WERI-Rb-1 (cell line): ENCODE results near the gene SH2D5.

Experiments used
- DNase-seq: peaks from one replicate; pipeline ENCODE4 v3.0.0-alpha.2; 2020
- H3K27ac ChIP-seq: fragments of 250-450 bp; sonication (Bioruptor Pico); 2 replicates; pipeline ENCODE4 v1.5.1; 2020; ENCODE audit warnings: mild to moderate bottlenecking, moderate library complexity
- H3K27me3 ChIP-seq: fragments of 250-450 bp; sonication (Bioruptor Pico); 2 replicates; pipeline ENCODE4 v1.5.1; 2021; ENCODE audit warnings: mild to moderate bottlenecking, low read depth, moderate library complexity; ENCODE audit not compliant: insufficient read depth, severe bottlenecking
- H3K36me3 ChIP-seq: fragments of 250-450 bp; sonication (Bioruptor Pico); 2 replicates; pipeline ENCODE4 v1.5.1; 2020; ENCODE audit warnings: mild to moderate bottlenecking, moderate library complexity
- H3K4me3 ChIP-seq: 2 replicates; pipeline ENCODE4 v1.5.1; 2011; ENCODE audit warnings: low read depth, mild to moderate bottlenecking, control low read depth, low read length
- H3K9me3 ChIP-seq: fragments of 250-450 bp; sonication (Bioruptor Pico); 2 replicates; pipeline ENCODE4 v1.5.1; 2021; ENCODE audit warnings: mild to moderate bottlenecking, moderate library complexity; ENCODE audit not compliant: severe bottlenecking
- TF ChIP-seq, protein P1 (sequence below): IDR thresholded peaks from 2 replicates; pipeline ENCODE4 v1.5.1; 2011; ENCODE audit warnings: low read depth, mild to moderate bottlenecking, control low read depth, inconsistent platforms, low read length

Gene SH2D5

DNA sequence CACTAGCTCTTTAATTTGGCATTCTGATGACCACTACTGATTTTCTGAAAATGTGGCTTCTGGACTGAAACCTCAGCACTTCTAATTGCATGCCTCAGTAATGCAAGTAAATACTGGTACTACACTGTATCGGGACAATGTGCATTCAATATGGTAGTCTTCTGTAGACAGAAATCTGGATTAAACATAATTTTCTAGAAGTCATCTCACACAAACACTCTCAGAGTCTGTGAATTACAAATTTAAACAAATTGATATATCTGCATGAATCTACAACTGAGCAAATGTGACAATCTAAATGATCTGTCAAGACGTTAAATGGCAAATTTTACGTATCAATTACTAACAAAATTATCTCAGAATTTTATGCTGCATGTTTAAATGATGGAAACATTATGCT lies 30.9 kb upstream of the SH2D5 start:
- TF ChIP-seq, protein P1, sequence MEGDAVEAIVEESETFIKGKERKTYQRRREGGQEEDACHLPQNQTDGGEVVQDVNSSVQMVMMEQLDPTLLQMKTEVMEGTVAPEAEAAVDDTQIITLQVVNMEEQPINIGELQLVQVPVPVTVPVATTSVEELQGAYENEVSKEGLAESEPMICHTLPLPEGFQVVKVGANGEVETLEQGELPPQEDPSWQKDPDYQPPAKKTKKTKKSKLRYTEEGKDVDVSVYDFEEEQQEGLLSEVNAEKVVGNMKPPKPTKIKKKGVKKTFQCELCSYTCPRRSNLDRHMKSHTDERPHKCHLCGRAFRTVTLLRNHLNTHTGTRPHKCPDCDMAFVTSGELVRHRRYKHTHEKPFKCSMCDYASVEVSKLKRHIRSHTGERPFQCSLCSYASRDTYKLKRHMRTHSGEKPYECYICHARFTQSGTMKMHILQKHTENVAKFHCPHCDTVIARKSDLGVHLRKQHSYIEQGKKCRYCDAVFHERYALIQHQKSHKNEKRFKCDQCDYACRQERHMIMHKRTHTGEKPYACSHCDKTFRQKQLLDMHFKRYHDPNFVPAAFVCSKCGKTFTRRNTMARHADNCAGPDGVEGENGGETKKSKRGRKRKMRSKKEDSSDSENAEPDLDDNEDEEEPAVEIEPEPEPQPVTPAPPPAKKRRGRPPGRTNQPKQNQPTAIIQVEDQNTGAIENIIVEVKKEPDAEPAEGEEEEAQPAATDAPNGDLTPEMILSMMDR = no peak
- H3K4me3 ChIP-seq = no peak overlapping the region
- H3K36me3 ChIP-seq = peaks cover 96% of the 10 kb centered on the region
- DNase-seq = no peak
- H3K27ac ChIP-seq = no peak overlapping the region
- no peaks in the 10 kb centered on the region for H3K9me3 ChIP-seq
- H3K27me3 ChIP-seq = no peaks in the 10 kb centered on the region

DNA sequence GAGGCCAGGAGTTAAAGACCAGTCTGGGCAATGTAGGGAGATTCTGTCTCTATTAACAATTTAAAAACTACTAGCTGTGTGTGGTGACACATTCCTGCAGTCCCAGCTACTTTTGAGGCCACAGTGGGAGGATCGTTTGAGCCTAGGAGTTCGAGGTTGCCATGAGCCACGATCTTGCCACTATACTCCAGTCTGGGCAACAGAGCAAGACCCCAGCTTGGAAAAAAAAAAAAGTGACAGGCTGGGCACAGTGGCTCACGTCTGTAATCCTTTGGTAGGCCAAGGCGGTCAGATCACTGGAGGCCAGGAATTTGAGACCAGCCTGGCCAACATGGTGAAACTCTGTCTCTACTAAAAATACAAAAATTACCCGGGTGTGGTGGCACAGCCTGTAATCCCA lies 27.8 kb upstream of the SH2D5 start:
- TF ChIP-seq, protein P1 = no peak
- Histone ChIP-seq H3K27me3 (no peaks in the 10 kb centered on the region), H3K9me3 (no peaks in the 10 kb centered on the region), H3K36me3 (peaks cover 97% of the 10 kb centered on the region), H3K27ac (no peak overlapping the region), H3K4me3 (no peak overlapping the region)
- no peak for DNase-seq

DNA sequence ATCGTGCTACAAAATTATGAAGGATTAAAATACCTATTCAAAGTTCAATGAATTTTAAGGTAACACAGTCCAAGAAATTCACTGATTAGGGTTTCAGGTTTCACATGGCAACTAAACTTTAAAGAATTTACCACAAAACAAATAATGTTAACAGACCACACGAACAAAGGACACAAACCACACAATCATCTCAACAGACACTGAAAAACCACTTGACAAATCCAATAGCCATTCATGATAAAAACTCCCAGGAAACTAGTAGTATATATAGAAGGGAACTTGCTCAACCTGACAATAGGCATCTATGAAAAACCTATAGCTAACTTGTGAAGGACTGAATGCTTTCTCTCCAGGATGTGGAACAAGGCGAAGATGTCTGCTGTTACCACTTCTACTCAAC lies 21.1 kb upstream of the SH2D5 start:
- Histone ChIP-seq H3K4me3 (no peak overlapping the region), H3K9me3 (no peaks in the 10 kb centered on the region), H3K36me3 (peaks cover 66% of the 10 kb centered on the region), H3K27me3 (no peaks in the 10 kb centered on the region), H3K27ac (no peak overlapping the region)
- TF ChIP-seq, protein P1 = no peak
- DNase-seq = no peak

DNA sequence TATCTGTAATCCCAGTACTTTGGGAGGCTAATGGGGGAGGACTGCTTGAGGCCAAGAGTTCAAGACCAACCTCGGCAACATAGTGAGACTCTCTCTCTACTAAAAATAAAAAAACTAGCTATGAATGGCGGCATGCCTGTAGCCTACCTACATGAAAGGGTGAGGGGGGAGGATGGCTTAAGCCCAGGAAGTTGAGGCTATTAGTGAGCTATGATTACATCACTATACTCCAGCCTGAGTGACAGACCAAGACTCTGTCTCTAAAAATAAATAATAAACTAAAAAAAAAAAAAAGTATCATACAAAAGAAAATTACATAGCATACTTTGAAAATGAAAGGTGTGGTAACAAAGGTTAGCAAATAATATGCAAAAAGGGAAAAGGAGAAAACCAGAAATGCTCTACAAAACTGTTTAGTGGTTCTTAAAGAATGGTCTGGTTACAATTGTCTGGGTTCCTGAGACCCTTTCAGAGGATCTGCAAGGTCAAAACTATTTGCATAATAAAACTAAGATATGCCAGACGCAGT lies 19.0 kb upstream of the SH2D5 start:
- TF ChIP-seq, protein P1 = no peak

DNA sequence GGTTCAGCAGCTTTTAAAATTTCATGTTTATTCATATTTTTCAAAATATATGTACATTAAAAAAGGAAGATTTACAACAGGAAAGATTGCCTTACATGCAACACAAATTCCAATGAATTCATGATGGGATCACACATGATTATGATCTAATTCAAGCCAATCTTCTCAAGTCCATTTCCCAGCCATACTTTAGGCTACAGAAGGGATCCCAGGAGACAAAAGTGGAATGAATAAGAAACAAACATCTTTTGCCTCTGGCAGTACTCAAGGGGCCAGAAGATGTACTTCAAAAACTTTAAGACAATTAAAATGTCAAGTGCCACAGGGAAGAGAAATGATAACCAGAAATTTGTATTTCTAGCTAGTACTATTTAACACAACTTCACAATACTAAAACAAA lies 10.2 kb upstream of the SH2D5 start:
- H3K9me3 ChIP-seq = no peaks in the 10 kb centered on the region
- TF ChIP-seq, protein P1 = no peak
- no peak for DNase-seq
- H3K27ac ChIP-seq = no peak overlapping the region
- H3K27me3 ChIP-seq = no peaks in the 10 kb centered on the region
- peaks cover 85% of the 10 kb centered on the region for H3K36me3 ChIP-seq
- no peak overlapping the region for H3K4me3 ChIP-seq

More for the DNA sequence above, 19.0 kb upstream of the SH2D5 start:
- Histone ChIP-seq H3K36me3 (peaks cover 66% of the 10 kb centered on the region), H3K27me3 (no peaks in the 10 kb centered on the region), H3K4me3 (no peak overlapping the region), H3K9me3 (no peaks in the 10 kb centered on the region), H3K27ac (no peak overlapping the region)
- no peak for DNase-seq

DNA sequence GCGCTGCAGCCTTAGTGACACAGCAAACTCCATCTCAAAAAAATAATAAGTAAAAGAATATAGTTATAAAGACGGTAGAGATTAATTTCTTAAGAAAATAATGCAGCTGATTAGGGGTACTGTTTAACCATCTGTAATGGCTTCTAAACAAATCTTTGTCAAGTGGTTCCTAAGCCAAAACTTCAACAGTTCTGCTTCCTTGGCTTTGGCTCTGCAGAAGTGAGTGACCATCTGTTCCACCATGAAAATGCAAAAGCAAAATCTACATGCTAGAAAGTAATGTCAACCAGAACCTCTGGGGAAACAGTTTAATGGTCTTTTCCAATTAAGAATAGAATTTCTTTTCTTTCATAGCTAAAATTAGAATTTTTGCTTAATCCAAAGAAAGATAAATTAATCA lies 8.3 kb upstream of the SH2D5 start:
- no peak for DNase-seq
- H3K27ac ChIP-seq = no peak overlapping the region

More for the DNA sequence above, 8.3 kb upstream of the SH2D5 start:
- TF ChIP-seq, protein P1 = no peak
- no peaks in the 10 kb centered on the region for H3K27me3 ChIP-seq
- no peak overlapping the region for H3K4me3 ChIP-seq
- H3K36me3 ChIP-seq = peaks cover 77% of the 10 kb centered on the region
- H3K9me3 ChIP-seq = no peaks in the 10 kb centered on the region
